CD4-positive, alpha-beta T cell (primary cell): ENCODE results near the gene CLCN3. TPM values are rescaled to one million over a fixed set of nuclear protein-coding genes. Genes with fewer than 3 reads are reported as not detected.

Experiments used
- ATAC-seq: fragments of 200-7000 bp; cut with Tn5 transposase; one replicate; pipeline ENCODE4 v1.10.0; 2022; ENCODE audit warnings: mild to moderate bottlenecking; ENCODE audit not compliant: poor library complexity
- CTCF ChIA-PET: fragments of 350-600 bp; sonication (Branson Sonifier 250); formaldehyde crosslinking; loops from one replicate; lab custom pipeline; 2021; ENCODE audit warnings: antibody characterized with exemption, inconsistent platforms; lab: Charles Lee
- POLR2A ChIA-PET: fragments of 350-600 bp; sonication (Branson Sonifier 250); formaldehyde crosslinking; loops from one replicate; lab custom pipeline; 2021; ENCODE audit warnings: antibody characterized with exemption, inconsistent platforms; lab: Charles Lee
- DNase-seq, 14 experiments: peaks; one replicate each; pipeline ENCODE4 v3.0.0-alpha.2; 2013 to 2020; ENCODE audit warnings: mixed read lengths in 2 of 14
- H3K27ac ChIP-seq, 2 donors: one replicate each; pipeline versions ENCODE4 v1.5.1 to v1.7.0; 2013; ENCODE audit warnings: low read length in 2 of 2, low read depth in 1 of 2, mild to moderate bottlenecking in 1 of 2
- H3K27me3 ChIP-seq, 2 experiments: 1 replicate in 1 of 2; 2 replicates in 1 of 2; pipeline versions ENCODE4 v1.6.1 to v1.7.0; 2013; ENCODE audit warnings: low read length in 2 of 2, control low read depth in 1 of 2, mild to moderate bottlenecking in 1 of 2, moderate library complexity in 1 of 2; ENCODE audit not compliant: insufficient read depth in 2 of 2, control insufficient read depth in 1 of 2
- H3K36me3 ChIP-seq: one replicate; pipeline ENCODE4 v1.6.1; 2013; ENCODE audit warnings: low read length, control low read depth; ENCODE audit not compliant: insufficient read depth
- H3K4me1 ChIP-seq: one replicate; pipeline ENCODE4 v1.6.1; 2013; ENCODE audit warnings: low read length, control low read depth; ENCODE audit not compliant: insufficient read depth
- H3K4me3 ChIP-seq: one replicate; pipeline ENCODE4 v1.5.1; 2013; ENCODE audit warnings: mild to moderate bottlenecking, low read length, moderate library complexity
- H3K9me3 ChIP-seq, 2 experiments: 1 replicate in 1 of 2; 2 replicates in 1 of 2; pipeline versions ENCODE4 v1.6.1 to v1.7.0; 2013; ENCODE audit warnings: low read length in 2 of 2, mild to moderate bottlenecking in 2 of 2, control low read depth in 1 of 2, moderate library complexity in 1 of 2; ENCODE audit not compliant: control insufficient read depth in 1 of 2, insufficient read depth in 1 of 2
- H3K27ac Mint-ChIP-seq: one replicate; pipeline ENCODE4 v1.8.0; 2020; ENCODE audit warnings: mixed read lengths
- H3K27me3 Mint-ChIP-seq: one replicate; pipeline ENCODE4 v1.8.0; 2021; ENCODE audit warnings: mixed read lengths
- H3K36me3 Mint-ChIP-seq: one replicate; pipeline ENCODE4 v1.8.0; 2021; ENCODE audit warnings: low read depth, mixed read lengths
- H3K4me1 Mint-ChIP-seq: one replicate; pipeline ENCODE4 v1.8.0; 2021; ENCODE audit warnings: low read depth, mixed read lengths
- H3K4me3 Mint-ChIP-seq: one replicate; pipeline ENCODE4 v1.8.0; 2020; ENCODE audit warnings: mild to moderate bottlenecking, mixed read lengths
- H3K9me3 Mint-ChIP-seq: one replicate; pipeline ENCODE4 v1.8.0; 2020; ENCODE audit warnings: mixed read lengths
- intact Hi-C, 2 experiments: fragments of 100-400 bp; cut with DNase I in 1 of 2; cut with micrococcal nuclease in 1 of 2; formaldehyde crosslinking; loops; one replicate each; pipeline versions ENCODE4 v1.15.1 to v1.9.0; 2023 to 2025; cut with DNase I, micrococcal nuclease
- total RNA-seq, 174 experiments: library from RNA in 2 of 174; stranded (reverse) in 2 of 174; gene quantifications; one replicate each; pipeline ENCODE4 v1.2.3 and lab custom pipeline; 2021 to 2026
- TF ChIP-seq, protein P1 (sequence below): fragments of 200-600 bp; IDR thresholded peaks from one replicate; pipeline ENCODE4 v1.8.0; 2022; ENCODE audit warnings: antibody characterized with exemption, mild to moderate bottlenecking

The CLCN3 gene
- total RNA-seq, 2 experiments from 2014 or later: 9.0 to 9.2 TPM

DNA sequence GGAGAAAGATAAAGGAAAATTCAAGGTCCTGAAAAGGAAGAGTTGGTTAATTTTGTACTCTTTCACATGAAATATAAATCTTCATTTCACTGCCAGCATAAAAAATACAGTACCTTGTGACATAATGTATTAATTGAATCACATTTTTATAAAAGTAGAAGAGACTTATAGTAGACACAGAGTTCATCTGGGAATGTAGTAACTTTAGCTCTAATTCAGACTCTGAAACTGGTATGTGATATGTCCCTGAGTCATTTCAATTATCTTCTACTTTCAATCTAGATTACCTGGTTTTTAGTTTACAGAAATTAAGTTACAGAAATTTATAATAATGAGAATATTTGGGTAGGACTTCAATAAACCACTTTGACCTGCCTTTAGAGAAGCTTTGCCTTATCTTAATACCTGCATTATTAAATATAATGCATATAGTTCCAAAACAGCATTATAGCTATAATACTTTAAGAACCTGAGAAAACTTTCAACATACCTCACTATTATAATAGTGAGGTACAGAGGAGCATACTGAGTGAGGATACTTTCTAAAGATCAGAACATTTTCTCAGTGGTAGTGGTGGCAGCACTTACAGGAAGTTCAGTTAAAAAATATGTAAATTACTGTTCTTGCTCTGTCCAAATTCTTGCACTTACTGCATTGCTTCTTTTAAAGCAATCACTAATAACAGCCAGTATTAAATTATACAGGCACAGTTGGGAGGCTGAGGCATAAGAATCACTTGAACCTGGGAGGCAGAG is 19.2 kb upstream of the CLCN3 start:
- peaks cover 19% of the 10 kb centered on the region for H3K4me1 Mint-ChIP-seq
- no peak for DNase-seq
- H3K9me3 Mint-ChIP-seq: no peaks in the 10 kb centered on the region
- TF ChIP-seq, protein P1, sequence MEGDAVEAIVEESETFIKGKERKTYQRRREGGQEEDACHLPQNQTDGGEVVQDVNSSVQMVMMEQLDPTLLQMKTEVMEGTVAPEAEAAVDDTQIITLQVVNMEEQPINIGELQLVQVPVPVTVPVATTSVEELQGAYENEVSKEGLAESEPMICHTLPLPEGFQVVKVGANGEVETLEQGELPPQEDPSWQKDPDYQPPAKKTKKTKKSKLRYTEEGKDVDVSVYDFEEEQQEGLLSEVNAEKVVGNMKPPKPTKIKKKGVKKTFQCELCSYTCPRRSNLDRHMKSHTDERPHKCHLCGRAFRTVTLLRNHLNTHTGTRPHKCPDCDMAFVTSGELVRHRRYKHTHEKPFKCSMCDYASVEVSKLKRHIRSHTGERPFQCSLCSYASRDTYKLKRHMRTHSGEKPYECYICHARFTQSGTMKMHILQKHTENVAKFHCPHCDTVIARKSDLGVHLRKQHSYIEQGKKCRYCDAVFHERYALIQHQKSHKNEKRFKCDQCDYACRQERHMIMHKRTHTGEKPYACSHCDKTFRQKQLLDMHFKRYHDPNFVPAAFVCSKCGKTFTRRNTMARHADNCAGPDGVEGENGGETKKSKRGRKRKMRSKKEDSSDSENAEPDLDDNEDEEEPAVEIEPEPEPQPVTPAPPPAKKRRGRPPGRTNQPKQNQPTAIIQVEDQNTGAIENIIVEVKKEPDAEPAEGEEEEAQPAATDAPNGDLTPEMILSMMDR: no peak
- ChIA-PET POLR2A (no interaction called here), CTCF (no interaction called here)
- Histone ChIP-seq H3K27ac (no peak overlapping the region), H3K36me3 (peaks cover 26% of the 10 kb centered on the region), H3K27me3 (no peaks in the 10 kb centered on the region), H3K4me1 (no peaks in the 10 kb centered on the region), H3K4me3 (no peak overlapping the region), H3K9me3 (no peaks in the 10 kb centered on the region)
- intact Hi-C loops: no loop called here
- ATAC-seq: no peak
- H3K4me3 Mint-ChIP-seq: no peak overlapping the region
- no peaks in the 10 kb centered on the region for H3K27me3 Mint-ChIP-seq
- H3K36me3 Mint-ChIP-seq: peaks cover 57% of the 10 kb centered on the region
- no peak overlapping the region for H3K27ac Mint-ChIP-seq

DNA sequence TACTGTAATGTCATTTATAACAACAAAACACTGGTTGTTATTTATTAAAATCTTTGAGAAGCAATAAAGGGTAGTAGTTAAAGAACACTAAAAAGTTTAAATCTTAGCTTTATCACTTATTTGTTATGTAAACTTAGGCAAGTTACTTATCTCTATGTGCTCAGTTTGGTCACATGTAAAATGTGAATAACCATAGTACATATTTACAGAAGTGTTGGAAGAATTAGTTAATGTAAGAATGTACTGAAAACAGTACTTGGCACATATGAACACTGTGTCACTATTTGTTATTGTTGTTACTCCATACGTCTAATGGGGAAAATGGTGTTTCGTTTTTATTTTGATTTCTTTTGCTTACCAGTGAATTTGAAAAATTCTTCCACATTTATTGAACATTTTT is 17.1 kb upstream of the CLCN3 start:
- H3K4me3 ChIP-seq: no peak overlapping the region
- no peak overlapping the region for H3K27ac ChIP-seq
- no peaks in the 10 kb centered on the region for H3K9me3 ChIP-seq
- Mint-ChIP-seq H3K4me3 (no peak overlapping the region), H3K27ac (no peak overlapping the region), H3K9me3 (no peaks in the 10 kb centered on the region), H3K27me3 (no peaks in the 10 kb centered on the region), H3K4me1 (peaks cover 29% of the 10 kb centered on the region), H3K36me3 (peaks cover 46% of the 10 kb centered on the region)
- no peaks in the 10 kb centered on the region for H3K27me3 ChIP-seq
- no peak for DNase-seq
- intact Hi-C loops: no loop called here
- POLR2A ChIA-PET: no interaction called here
- no peak for ATAC-seq
- CTCF ChIA-PET: no interaction called here
- H3K36me3 ChIP-seq: peaks cover 23% of the 10 kb centered on the region
- TF ChIP-seq, protein P1: no peak
- H3K4me1 ChIP-seq: no peaks in the 10 kb centered on the region

GRCh38 chr4:169604131-169604900 is 16.1 kb upstream of the CLCN3 start:
- intact Hi-C loops: no loop called here
- ChIA-PET POLR2A (no interaction called here), CTCF (no interaction called here)
- Mint-ChIP-seq H3K27ac (no peak overlapping the region), H3K4me3 (no peak overlapping the region), H3K27me3 (no peaks in the 10 kb centered on the region), H3K9me3 (no peaks in the 10 kb centered on the region), H3K4me1 (peaks cover 29% of the 10 kb centered on the region), H3K36me3 (peaks cover 37% of the 10 kb centered on the region)
- DNase-seq: peak in 1 of 14 experiments; percentile 18
- no peak for ATAC-seq
- no peaks in the 10 kb centered on the region for H3K27me3 ChIP-seq
- peaks cover 19% of the 10 kb centered on the region for H3K36me3 ChIP-seq
- H3K9me3 ChIP-seq: no peaks in the 10 kb centered on the region
- no peak overlapping the region for H3K27ac ChIP-seq
- TF ChIP-seq, protein P1: no peak
- no peaks in the 10 kb centered on the region for H3K4me1 ChIP-seq
- H3K4me3 ChIP-seq: no peak overlapping the region
